Lower leg skin (tissue), 4 donors: Measurements from ENCODE around the gene RGP1. TPM values are rescaled to one million over a fixed set of nuclear protein-coding genes. Genes with fewer than 3 reads are reported as not detected.
A peak's percentile ranks its signal among the peaks of the same experiment; 100 is the strongest.

Source experiments
- DNase-seq, 2 donors: peaks; one replicate each; pipeline ENCODE4 v3.0.0-alpha.2; 2019; ENCODE audit warnings: low spot score in 2 of 2
- H3K4me3 ChIP-seq: fragments of 200-600 bp; sonication (generic); 2 replicates; pipeline ENCODE4 v1.5.1; 2017; ENCODE audit warnings: mild to moderate bottlenecking, low read depth; ENCODE audit not compliant: poor library complexity, severe bottlenecking
- CTCF ChIP-seq, 3 donors: fragments of 450-650 bp; IDR thresholded peaks; one replicate each; pipeline ENCODE4 v1.5.1; 2016; ENCODE audit warnings: antibody characterized with exemption in 3 of 3, mild to moderate bottlenecking in 3 of 3, moderate library complexity in 2 of 3
- POLR2A ChIP-seq, 2 donors: fragments of 450-650 bp; IDR thresholded peaks; one replicate each; pipeline ENCODE4 v1.6.1; 2016 to 2017; ENCODE audit warnings: antibody characterized with exemption in 2 of 2, mild to moderate bottlenecking in 1 of 2, moderate library complexity in 1 of 2
- WGBS, 2 donors: methylation state at CpG; one replicate each; pipeline ENCODE4 v1.1.5; 2018; 5-methylcytosine and 5-hydroxymethylcytosine counted together
- intact Hi-C: fragments of 100-400 bp; cut with DNase I; formaldehyde crosslinking; loops from one replicate; pipeline ENCODE4 v1.15.0; 2023; ENCODE audit warnings: low total_unique reads
- total RNA-seq, 4 donors: library from RNA; depleted of rRNA; stranded (reverse); fragments of >200 nt; gene quantifications; one replicate each; pipeline ENCODE4 v1.1.0, GENCODE V29; 2016

Gene RGP1
- total RNA-seq, 4 donors from 2014 or later, result 17.1 to 26.4 (median 22.1) TPM

- no peak overlapping the region for H3K4me3 ChIP-seq
- no peak for TF ChIP-seq POLR2A (IDR thresholded peaks at IDR 0.05)
- no peak for TF ChIP-seq CTCF (IDR thresholded peaks at IDR 0.05)
- 88 to 95% methylated on average over 3 of the region's 3 CpGs for whole genome bisulfite sequencing, 2 donors
- intact Hi-C loops, result no loop called here
- DNase-seq, result no peak
Observed at GRCh38 chr9:35734096-35734495, 15.0 kb upstream of the RGP1 start.

GRCh38 chr9:35736201-35736633, 12.9 kb upstream of the RGP1 start:
- no peak overlapping the region for H3K4me3 ChIP-seq
- WGBS, 2 donors, result 50 to 51% methylated on average over 5 of the region's 5 CpGs
- peak in 1 of 2 donors; percentile 90 for DNase-seq
- peak in 1 of 3 donors; percentile 35 for TF ChIP-seq CTCF (IDR thresholded peaks at IDR 0.05)
- TF ChIP-seq POLR2A (IDR thresholded peaks at IDR 0.05), result no peak
- intact Hi-C loops, result no loop called here

DNA sequence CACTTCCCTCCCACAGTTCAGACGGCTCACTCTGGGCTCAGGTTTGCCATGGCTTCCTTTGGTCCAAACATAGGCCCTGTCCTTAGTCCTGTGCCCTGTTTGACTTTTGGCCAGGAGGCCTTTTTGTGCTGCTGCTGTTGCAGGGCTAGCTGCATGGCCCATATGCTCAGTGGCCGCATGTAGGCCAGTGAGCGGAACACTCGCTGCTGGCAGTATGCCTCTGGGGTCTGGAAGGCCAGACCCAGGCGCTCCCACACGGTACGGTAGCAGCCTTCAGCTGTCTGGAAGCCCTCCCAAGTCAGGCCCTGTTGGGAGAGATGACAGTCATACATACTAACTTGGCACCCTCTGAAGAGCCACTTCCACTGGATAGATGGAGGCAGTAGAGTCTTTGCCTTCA, 11.9 kb upstream of the RGP1 start:
- TF ChIP-seq CTCF (IDR thresholded peaks at IDR 0.05) (no peak), POLR2A (IDR thresholded peaks at IDR 0.05) (no peak)
- DNase-seq, result no peak
- H3K4me3 ChIP-seq, result no peak overlapping the region
- 71 to 85% methylated on average over 7 of the region's 7 CpGs for WGBS, 2 donors
- intact Hi-C loops, result no loop called here

- intact Hi-C loops, result no loop called here
- H3K4me3 ChIP-seq, result no peak overlapping the region
- DNase-seq, result no peak
- WGBS, 2 donors, result 79 to 83% methylated on average over 4 of the region's 4 CpGs
- TF ChIP-seq POLR2A (IDR thresholded peaks at IDR 0.05) (no peak), CTCF (IDR thresholded peaks at IDR 0.05) (no peak)
Observed at GRCh38 chr9:35738186-35738585, 10.9 kb upstream of the RGP1 start.

GRCh38 chr9:35738924-35739323, 10.2 kb upstream of the RGP1 start:
- no peak overlapping the region for H3K4me3 ChIP-seq
- DNase-seq, result no peak
- no peak for TF ChIP-seq POLR2A (IDR thresholded peaks at IDR 0.05)
- no peak for TF ChIP-seq CTCF (IDR thresholded peaks at IDR 0.05)
- WGBS, 2 donors, result 86 to 90% methylated on average over 7 of the region's 7 CpGs
- intact Hi-C loops, result no loop called here

- WGBS, 2 donors, result 92 to 93% methylated on average over 6 of the region's 6 CpGs
- intact Hi-C loops, result no loop called here
- DNase-seq, result no peak
- no peak overlapping the region for H3K4me3 ChIP-seq
- no peak for TF ChIP-seq POLR2A (IDR thresholded peaks at IDR 0.05)
Observed at GRCh38 chr9:35740243-35740642, 8.8 kb upstream of the RGP1 start.
